Parathyroid adenoma (tissue), 2 donors: ENCODE data around the gene CEP120.
"Not testable (repeated sequence)": the region's sequence is repeated elsewhere in the genome, so short reads cannot be mapped to it uniquely, and the experiment has no call there.

Experiments used
- H2AFZ ChIP-seq: fragments of 300-600 bp; sonication (generic); one replicate; pipeline ENCODE4 v1.7.0; 2017; ENCODE audit warnings: antibody characterized with exemption, mild to moderate bottlenecking
- H3K27ac ChIP-seq: fragments of 300-600 bp; sonication (generic); one replicate; pipeline ENCODE4 v1.7.0; 2017
- H3K27me3 ChIP-seq: fragments of 300-600 bp; sonication (generic); one replicate; pipeline ENCODE4 v1.7.0; 2017; ENCODE audit warnings: low read length; ENCODE audit not compliant: control insufficient read depth, insufficient read depth
- H3K36me3 ChIP-seq: fragments of 300-600 bp; sonication (generic); one replicate; pipeline ENCODE4 v1.7.0; 2017; ENCODE audit warnings: low read length; ENCODE audit not compliant: control insufficient read depth, insufficient read depth
- H3K4me1 ChIP-seq: fragments of 300-600 bp; sonication (generic); one replicate; pipeline ENCODE4 v1.7.0; 2017; ENCODE audit warnings: control low read depth
- H3K4me2 ChIP-seq: fragments of 300-600 bp; sonication (generic); one replicate; pipeline ENCODE4 v1.7.0; 2017; ENCODE audit warnings: low read length
- H3K4me3 ChIP-seq: fragments of 300-600 bp; sonication (generic); one replicate; pipeline ENCODE4 v1.7.0; 2017; ENCODE audit warnings: low read depth, low read length
- H3K79me2 ChIP-seq: fragments of 300-600 bp; sonication (generic); one replicate; pipeline ENCODE4 v1.7.0; 2017; ENCODE audit warnings: control low read depth
- H3K9ac ChIP-seq: fragments of 300-600 bp; sonication (generic); one replicate; pipeline ENCODE4 v1.7.0; 2017; ENCODE audit warnings: mild to moderate bottlenecking
- H3K9me3 ChIP-seq: fragments of 300-600 bp; sonication (generic); one replicate; pipeline ENCODE4 v1.7.0; 2017; ENCODE audit warnings: low read length; ENCODE audit not compliant: control insufficient read depth
- TF ChIP-seq, protein P1 (sequence below): fragments of 300-600 bp; sonication (generic); IDR thresholded peaks from one replicate; pipeline ENCODE4 v1.7.0; 2017; ENCODE audit warnings: antibody characterized with exemption, mild to moderate bottlenecking
- donor health status: primary hyperparathyroidism.

Gene CEP120

DNA sequence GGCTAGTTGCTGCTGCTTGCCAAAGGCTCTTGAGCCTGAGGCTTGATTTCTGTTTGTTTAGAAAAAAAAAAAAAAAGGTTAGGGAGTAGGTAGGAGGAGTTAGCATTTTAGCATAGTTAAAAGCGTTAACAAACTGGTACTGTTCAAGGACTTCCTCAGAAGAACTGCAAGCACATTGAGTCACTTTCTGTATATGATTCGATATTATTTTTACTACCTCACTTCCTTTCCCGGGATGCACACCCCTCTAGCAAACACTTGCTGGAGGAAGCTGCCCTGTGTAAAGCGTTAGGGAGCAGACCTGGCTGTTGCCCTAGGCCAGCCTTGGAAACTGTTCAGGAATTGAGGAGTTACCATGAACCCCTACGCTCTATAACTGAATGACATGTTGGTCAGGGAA lies 15.7 kb upstream of the CEP120 start:
- Histone ChIP-seq H3K79me2 (no peaks in the 10 kb centered on the region), H3K9me3 (no peaks in the 10 kb centered on the region), H3K4me2 (no peak overlapping the region), H3K27me3 (no peaks in the 10 kb centered on the region), H3K4me1 (no peaks in the 10 kb centered on the region), H3K27ac (no peak overlapping the region), H2AFZ (peak overlapping the region; percentile 9), H3K9ac (no peak overlapping the region), H3K36me3 (no peaks in the 10 kb centered on the region), H3K4me3 (no peak overlapping the region)
- TF ChIP-seq, protein P1, sequence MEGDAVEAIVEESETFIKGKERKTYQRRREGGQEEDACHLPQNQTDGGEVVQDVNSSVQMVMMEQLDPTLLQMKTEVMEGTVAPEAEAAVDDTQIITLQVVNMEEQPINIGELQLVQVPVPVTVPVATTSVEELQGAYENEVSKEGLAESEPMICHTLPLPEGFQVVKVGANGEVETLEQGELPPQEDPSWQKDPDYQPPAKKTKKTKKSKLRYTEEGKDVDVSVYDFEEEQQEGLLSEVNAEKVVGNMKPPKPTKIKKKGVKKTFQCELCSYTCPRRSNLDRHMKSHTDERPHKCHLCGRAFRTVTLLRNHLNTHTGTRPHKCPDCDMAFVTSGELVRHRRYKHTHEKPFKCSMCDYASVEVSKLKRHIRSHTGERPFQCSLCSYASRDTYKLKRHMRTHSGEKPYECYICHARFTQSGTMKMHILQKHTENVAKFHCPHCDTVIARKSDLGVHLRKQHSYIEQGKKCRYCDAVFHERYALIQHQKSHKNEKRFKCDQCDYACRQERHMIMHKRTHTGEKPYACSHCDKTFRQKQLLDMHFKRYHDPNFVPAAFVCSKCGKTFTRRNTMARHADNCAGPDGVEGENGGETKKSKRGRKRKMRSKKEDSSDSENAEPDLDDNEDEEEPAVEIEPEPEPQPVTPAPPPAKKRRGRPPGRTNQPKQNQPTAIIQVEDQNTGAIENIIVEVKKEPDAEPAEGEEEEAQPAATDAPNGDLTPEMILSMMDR = no peak

DNA sequence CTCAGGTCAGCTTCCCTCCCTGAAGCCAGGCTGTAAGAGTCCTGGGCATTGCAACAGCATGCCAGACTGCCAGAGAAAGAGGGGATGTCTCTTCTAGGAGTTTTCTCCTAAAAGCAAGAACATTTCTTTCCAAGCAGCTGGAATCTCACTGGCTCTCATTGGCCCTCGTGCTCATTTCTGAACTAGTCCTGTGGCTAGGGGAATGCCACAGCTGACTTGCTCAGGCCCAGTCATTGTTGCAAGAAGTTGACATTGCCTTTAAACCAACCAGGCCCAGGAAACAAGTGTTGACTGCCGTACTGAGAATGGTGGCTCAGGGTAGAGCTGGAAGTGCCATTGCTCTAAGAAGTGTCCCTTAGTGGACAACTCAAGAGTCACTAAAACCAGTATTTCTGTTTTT lies 15.0 kb upstream of the CEP120 start:
- Histone ChIP-seq H2AFZ (no peak overlapping the region), H3K9me3 (no peaks in the 10 kb centered on the region), H3K27me3 (no peaks in the 10 kb centered on the region), H3K79me2 (no peaks in the 10 kb centered on the region), H3K4me1 (no peaks in the 10 kb centered on the region), H3K9ac (no peak overlapping the region), H3K27ac (no peak overlapping the region), H3K4me3 (no peak overlapping the region), H3K36me3 (no peaks in the 10 kb centered on the region), H3K4me2 (no peak overlapping the region)
- TF ChIP-seq, protein P1 = no peak

DNA sequence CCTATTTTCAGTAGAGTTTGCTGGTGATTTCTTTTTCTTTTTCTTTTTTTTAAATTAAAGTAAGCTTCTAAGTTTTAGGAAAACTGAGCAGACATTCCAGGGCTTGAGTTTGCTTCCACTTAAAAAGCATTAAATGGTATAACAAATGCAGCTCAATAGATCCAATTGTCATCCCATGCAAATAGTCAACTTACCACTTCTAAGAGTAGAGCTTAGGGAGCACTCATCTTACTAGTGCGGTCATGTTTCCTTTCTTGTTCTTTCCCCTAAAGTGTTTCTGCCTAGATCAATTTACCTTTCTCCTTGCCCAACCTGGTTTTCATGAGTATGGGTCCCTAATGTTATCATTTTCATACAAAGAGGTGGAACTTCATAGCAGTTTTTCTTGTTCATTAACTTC lies 13.0 kb upstream of the CEP120 start:
- no peak overlapping the region for H3K4me3 ChIP-seq
- no peaks in the 10 kb centered on the region for H3K9me3 ChIP-seq
- H2AFZ ChIP-seq = no peak overlapping the region
- TF ChIP-seq, protein P1 = no peak
- peaks cover 2% of the 10 kb centered on the region for H3K4me1 ChIP-seq
- no peak overlapping the region for H3K9ac ChIP-seq
- H3K79me2 ChIP-seq = no peaks in the 10 kb centered on the region
- H3K36me3 ChIP-seq = no peaks in the 10 kb centered on the region
- H3K27me3 ChIP-seq = no peaks in the 10 kb centered on the region
- no peak overlapping the region for H3K4me2 ChIP-seq
- H3K27ac ChIP-seq = no peak overlapping the region

DNA sequence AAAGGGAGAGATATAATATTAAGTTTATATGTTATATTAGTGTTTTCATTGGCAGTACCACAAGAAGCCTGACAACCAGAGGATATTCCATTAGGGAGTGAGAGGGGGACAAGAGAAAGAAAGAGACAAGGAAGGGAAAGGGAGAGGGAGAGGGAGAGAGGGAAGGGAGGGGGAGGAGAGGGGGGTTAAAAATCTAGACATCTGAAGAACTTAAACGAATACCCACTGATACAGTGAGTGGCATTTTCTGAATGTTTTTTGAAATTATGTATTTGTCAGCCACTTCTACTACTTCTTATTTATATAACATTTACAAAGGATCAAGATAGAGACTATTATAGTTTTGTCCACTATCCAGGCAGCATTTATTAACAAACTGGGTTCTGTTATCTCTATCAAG lies 11.6 kb upstream of the CEP120 start:
- Histone ChIP-seq H2AFZ (no peak overlapping the region), H3K9ac (no peak overlapping the region), H3K27me3 (no peaks in the 10 kb centered on the region), H3K4me2 (no peak overlapping the region), H3K27ac (no peak overlapping the region), H3K79me2 (no peaks in the 10 kb centered on the region), H3K4me1 (peaks cover 2% of the 10 kb centered on the region), H3K4me3 (no peak overlapping the region), H3K9me3 (no peaks in the 10 kb centered on the region), H3K36me3 (no peaks in the 10 kb centered on the region)
- TF ChIP-seq, protein P1 = no peak

DNA sequence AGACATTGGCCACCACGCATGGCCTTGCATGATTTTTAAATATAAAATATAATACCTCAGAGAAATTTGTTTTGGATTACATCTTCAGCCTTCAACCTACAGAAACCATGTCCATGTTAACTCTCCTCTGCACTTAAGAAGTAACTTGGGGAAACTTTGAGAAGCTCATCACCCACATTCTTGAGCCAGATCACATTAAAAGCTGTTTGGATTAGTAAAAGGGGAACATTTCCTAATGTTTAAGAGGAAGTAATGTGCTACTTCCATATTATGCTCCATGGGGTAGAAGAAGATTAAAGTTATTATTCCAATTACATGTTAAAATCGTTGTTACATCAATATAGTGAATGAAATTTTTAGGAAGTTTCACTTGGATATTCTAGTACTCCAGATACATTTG lies 10.4 kb upstream of the CEP120 start:
- Histone ChIP-seq H3K79me2 (no peaks in the 10 kb centered on the region), H3K36me3 (no peaks in the 10 kb centered on the region), H3K9me3 (no peaks in the 10 kb centered on the region), H3K4me2 (no peak overlapping the region), H2AFZ (no peak overlapping the region), H3K27ac (no peak overlapping the region), H3K9ac (no peak overlapping the region), H3K27me3 (no peaks in the 10 kb centered on the region), H3K4me3 (no peak overlapping the region), H3K4me1 (peaks cover 2% of the 10 kb centered on the region)
- TF ChIP-seq, protein P1 = no peak

DNA sequence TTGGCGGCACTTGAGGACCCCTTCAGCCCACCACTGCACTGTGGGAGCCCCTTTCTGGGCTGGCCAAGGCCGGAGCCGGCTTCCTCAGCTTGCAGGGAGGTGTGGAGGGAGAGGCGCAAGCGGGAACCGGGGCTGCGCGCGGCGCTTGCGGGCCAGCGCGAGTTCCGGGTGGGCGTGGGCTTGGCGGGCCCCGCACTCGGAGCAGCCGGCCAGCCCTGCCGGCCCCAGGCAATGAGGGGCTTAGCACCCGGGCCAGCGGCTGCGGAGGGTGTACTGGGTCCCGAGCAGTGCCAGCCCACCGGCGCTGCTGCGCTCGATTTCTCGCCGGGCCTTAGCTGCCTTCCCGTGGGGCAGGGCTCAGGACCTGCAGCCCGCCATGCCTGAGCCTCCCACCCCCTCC lies 7.2 kb upstream of the CEP120 start:
- not testable (repeated sequence) for H3K4me3 ChIP-seq, H2AFZ ChIP-seq, H3K27ac ChIP-seq

More for the DNA sequence above, 7.2 kb upstream of the CEP120 start:
- H3K79me2 ChIP-seq, H3K9me3 ChIP-seq, H3K27me3 ChIP-seq, H3K36me3 ChIP-seq, H3K9ac ChIP-seq, H3K4me2 ChIP-seq, H3K4me1 ChIP-seq: not testable (repeated sequence)
